A673 (cell line): Measurements from ENCODE around the gene MSH5.

Experiments
- CTCF ChIP-seq: fragments of 300-800, 200-600 bp; sonication (generic); conservative IDR thresholded peaks from 2 replicates; pipeline ENCODE4 v1.5.1; 2017; ENCODE audit warnings: low read depth, mild to moderate bottlenecking, antibody characterized with exemption, low read length, moderate library complexity, mixed read lengths
- EZH2 ChIP-seq: fragments of 200-600 bp; sonication (generic); IDR thresholded peaks from 2 replicates; pipeline ENCODE4 v1.6.1; 2017; ENCODE audit warnings: borderline replicate concordance, low read depth, mild to moderate bottlenecking, mixed read lengths, antibody characterized with exemption, low read length; ENCODE audit not compliant: poor library complexity, severe bottlenecking

DNA sequence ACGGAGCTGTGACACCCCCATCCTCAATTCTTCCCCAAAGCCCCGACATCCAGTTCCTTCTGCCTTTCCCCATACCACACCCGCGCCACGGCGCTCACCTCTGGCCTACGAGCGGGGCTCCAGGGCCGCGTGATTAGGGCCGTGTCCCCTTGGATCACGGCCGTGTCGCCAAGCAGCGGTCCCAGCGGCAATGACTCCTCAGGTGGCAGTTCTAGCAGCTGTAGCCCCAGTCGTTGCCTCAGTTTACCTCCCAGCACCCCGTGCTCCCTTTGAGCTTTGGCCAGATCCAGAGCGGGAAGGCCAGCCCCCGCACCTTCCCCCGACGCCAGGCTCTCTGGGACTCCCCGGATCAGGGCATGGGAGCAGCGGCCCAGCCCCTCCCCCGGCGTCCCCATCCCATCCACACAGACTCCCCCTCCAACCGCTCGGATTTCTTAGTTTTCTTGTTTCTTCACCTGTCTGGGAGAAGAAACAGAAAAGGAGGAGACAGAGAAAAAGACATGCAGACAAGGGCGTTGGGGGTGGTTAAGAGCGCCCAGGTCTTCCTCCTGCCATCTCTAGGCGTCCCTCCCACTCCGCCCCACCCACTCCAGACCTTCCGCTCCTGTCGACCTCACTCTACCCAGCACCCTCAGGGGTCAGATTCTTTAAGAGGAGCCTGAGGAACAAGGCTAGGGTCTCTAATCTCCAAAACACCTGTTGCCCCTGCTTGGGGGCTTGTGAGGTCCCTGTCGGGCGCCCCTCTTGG is 10.9 kb upstream of the MSH5 start, which contains the start of gene DDAH2:
- peak; percentile 89; the same call in 1 of the 2 replicates for TF ChIP-seq CTCF
- TF ChIP-seq EZH2 = no peak
